ENCODE data around the gene CEP192.

The CEP192 gene

DNA sequence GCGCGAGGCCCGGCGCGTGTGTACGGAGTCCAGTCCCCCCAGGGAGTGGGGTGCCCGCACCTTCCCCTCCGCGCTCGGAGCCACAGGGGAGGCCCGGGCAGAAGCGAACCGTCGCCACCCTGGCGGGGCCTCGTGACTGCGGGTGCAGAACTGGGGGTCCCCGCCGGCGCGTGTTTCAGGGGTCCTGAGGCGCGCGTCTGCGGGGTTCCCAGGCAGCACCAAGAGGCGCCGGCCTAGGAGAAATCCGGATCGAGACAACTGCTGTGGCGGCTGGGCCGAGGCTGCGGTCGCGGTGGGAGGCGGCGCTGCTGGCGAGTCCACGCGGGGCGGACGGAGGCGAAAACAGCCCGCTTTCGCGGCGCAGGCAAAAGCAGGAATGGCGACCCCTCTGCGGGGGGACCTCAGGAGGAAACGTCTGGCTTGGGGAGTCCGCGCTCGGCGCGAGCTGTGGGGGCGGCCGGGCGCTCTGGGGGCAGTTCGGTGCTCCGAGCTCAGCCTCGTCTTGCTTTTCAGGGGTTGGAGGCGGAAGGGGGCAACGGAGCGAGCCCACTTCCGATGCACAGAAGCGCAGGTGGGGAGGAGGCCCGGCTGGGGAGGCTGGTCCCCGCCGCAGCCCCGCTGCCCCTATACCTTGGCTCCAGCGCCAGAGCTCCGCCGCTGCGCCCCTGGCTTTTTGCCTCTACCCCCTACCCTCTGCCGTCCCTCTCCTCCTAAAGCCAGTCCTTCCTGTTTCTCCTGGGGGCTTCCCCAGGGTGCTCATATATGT, 145.9 kb downstream of the CEP192 start:
- Histone ChIP-seq H3K27me3 (replicated peaks; ENCODE audit: control insufficient read depth, insufficient read depth, low read length) (no peaks in the 10 kb centered on the region), H3K4me3 (ENCODE audit: low read length) (peak overlapping the region; percentile 90), H3K36me3 (ENCODE audit: control insufficient read depth, insufficient read depth, low read length, severe bottlenecking) (no peaks in the 10 kb centered on the region), H3K9me3 (ENCODE audit: control insufficient read depth, low read length) (no peaks in the 10 kb centered on the region), H3K4me1 (ENCODE audit: control insufficient read depth, insufficient read depth, low read length) (peaks cover 10% of the 10 kb centered on the region), H3K9ac (ENCODE audit: low read length) (peak overlapping the region; percentile 90)
- peak; percentile 63 for DNase-seq (ENCODE audit: low read depth)

GRCh38 chr18:13137670-13138419, 146.7 kb downstream of the CEP192 start:
- H3K4me3 ChIP-seq (ENCODE audit: low read length), result peak overlapping the region; percentile 90
- DNase-seq (ENCODE audit: low read depth), result no peak
- H3K4me1 ChIP-seq (ENCODE audit: control insufficient read depth, insufficient read depth, low read length), result peaks cover 10% of the 10 kb centered on the region
- H3K36me3 ChIP-seq (ENCODE audit: control insufficient read depth, insufficient read depth, low read length, severe bottlenecking), result no peaks in the 10 kb centered on the region
- H3K9ac ChIP-seq (ENCODE audit: low read length), result peak overlapping the region; percentile 90
- no peaks in the 10 kb centered on the region for H3K27me3 ChIP-seq (replicated peaks; ENCODE audit: control insufficient read depth, insufficient read depth, low read length)
- H3K9me3 ChIP-seq (ENCODE audit: control insufficient read depth, low read length), result no peaks in the 10 kb centered on the region

GRCh38 chr18:13138420-13139139, 147.4 kb downstream of the CEP192 start:
- DNase-seq (ENCODE audit: low read depth), result no peak
- peak overlapping the region; percentile 90 for H3K9ac ChIP-seq (ENCODE audit: low read length)
- no peaks in the 10 kb centered on the region for H3K27me3 ChIP-seq (replicated peaks; ENCODE audit: control insufficient read depth, insufficient read depth, low read length)
- H3K4me1 ChIP-seq (ENCODE audit: control insufficient read depth, insufficient read depth, low read length), result peaks cover 10% of the 10 kb centered on the region
- H3K4me3 ChIP-seq (ENCODE audit: low read length), result peak overlapping the region; percentile 90
- H3K36me3 ChIP-seq (ENCODE audit: control insufficient read depth, insufficient read depth, low read length, severe bottlenecking), result no peaks in the 10 kb centered on the region
- peaks cover 2% of the 10 kb centered on the region for H3K9me3 ChIP-seq (ENCODE audit: control insufficient read depth, low read length)

DNA sequence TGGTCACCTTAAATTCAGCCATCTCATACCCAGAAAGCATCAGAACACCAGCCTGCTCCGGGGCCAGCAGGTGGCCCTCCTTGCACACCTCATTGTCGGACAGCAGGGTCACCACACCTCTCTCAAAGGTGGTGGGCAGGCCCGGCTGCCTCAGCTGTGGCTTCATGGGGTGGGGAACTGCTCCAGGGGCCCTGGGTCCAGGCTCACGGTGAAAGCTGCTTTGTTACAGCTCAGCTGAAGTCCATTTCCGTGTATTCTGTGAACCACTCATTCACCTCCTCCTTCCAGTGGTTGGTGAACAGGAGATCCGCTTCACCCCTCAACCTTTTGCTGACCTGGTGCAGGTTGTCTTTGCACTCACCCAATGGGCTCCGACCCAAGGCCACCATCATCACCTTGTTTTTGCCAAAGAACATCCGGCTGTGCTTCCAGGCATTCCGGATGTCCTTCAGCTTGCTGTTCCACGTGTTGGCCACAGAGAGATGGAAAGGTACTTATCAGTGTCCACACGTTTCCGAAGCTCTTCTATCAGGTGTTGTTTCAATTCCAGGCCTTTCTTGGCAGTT, 148.8 kb downstream of the CEP192 start:
- no peak overlapping the region for H3K9ac ChIP-seq (ENCODE audit: low read length)
- H3K4me3 ChIP-seq (ENCODE audit: low read length), result no peak overlapping the region

GRCh38 chr18:13141209-13141608, 150.0 kb downstream of the CEP192 start:
- peaks cover 19% of the 10 kb centered on the region for H3K9me3 ChIP-seq (ENCODE audit: control insufficient read depth, low read length)
- H3K4me3 ChIP-seq (ENCODE audit: low read length), result no peak overlapping the region
- DNase-seq (ENCODE audit: low read depth), result no peak
- H3K4me1 ChIP-seq (ENCODE audit: control insufficient read depth, insufficient read depth, low read length), result peaks cover 7% of the 10 kb centered on the region
- no peaks in the 10 kb centered on the region for H3K27me3 ChIP-seq (replicated peaks; ENCODE audit: control insufficient read depth, insufficient read depth, low read length)
- no peak overlapping the region for H3K9ac ChIP-seq (ENCODE audit: low read length)
- no peaks in the 10 kb centered on the region for H3K36me3 ChIP-seq (ENCODE audit: control insufficient read depth, insufficient read depth, low read length, severe bottlenecking)

More for the DNA sequence above, 148.8 kb downstream of the CEP192 start:
- Histone ChIP-seq H3K9me3 (ENCODE audit: control insufficient read depth, low read length) (peaks cover 16% of the 10 kb centered on the region), H3K36me3 (ENCODE audit: control insufficient read depth, insufficient read depth, low read length, severe bottlenecking) (no peaks in the 10 kb centered on the region), H3K27me3 (replicated peaks; ENCODE audit: control insufficient read depth, insufficient read depth, low read length) (no peaks in the 10 kb centered on the region), H3K4me1 (ENCODE audit: control insufficient read depth, insufficient read depth, low read length) (peaks cover 10% of the 10 kb centered on the region)
- no peak for DNase-seq (ENCODE audit: low read depth)

- no peak for DNase-seq (ENCODE audit: low read depth)
- H3K4me3 ChIP-seq (ENCODE audit: low read length), result no peak overlapping the region
- H3K36me3 ChIP-seq (ENCODE audit: control insufficient read depth, insufficient read depth, low read length, severe bottlenecking), result no peaks in the 10 kb centered on the region
- no peak overlapping the region for H3K9ac ChIP-seq (ENCODE audit: low read length)
- peaks cover 19% of the 10 kb centered on the region for H3K9me3 ChIP-seq (ENCODE audit: control insufficient read depth, low read length)
- peaks cover 3% of the 10 kb centered on the region for H3K4me1 ChIP-seq (ENCODE audit: control insufficient read depth, insufficient read depth, low read length)
- no peaks in the 10 kb centered on the region for H3K27me3 ChIP-seq (replicated peaks; ENCODE audit: control insufficient read depth, insufficient read depth, low read length)
Measured at GRCh38 chr18:13145636-13146190, 154.6 kb downstream of the CEP192 start.

GRCh38 chr18:13147130-13147529, 156.0 kb downstream of the CEP192 start:
- Histone ChIP-seq H3K9me3 (ENCODE audit: control insufficient read depth, low read length) (peaks cover 19% of the 10 kb centered on the region), H3K27me3 (replicated peaks; ENCODE audit: control insufficient read depth, insufficient read depth, low read length) (no peaks in the 10 kb centered on the region), H3K4me3 (ENCODE audit: low read length) (peak overlapping the region; percentile 17), H3K4me1 (ENCODE audit: control insufficient read depth, insufficient read depth, low read length) (peaks cover 3% of the 10 kb centered on the region), H3K9ac (ENCODE audit: low read length) (no peak overlapping the region), H3K36me3 (ENCODE audit: control insufficient read depth, insufficient read depth, low read length, severe bottlenecking) (no peaks in the 10 kb centered on the region)
- no peak for DNase-seq (ENCODE audit: low read depth)

DNA sequence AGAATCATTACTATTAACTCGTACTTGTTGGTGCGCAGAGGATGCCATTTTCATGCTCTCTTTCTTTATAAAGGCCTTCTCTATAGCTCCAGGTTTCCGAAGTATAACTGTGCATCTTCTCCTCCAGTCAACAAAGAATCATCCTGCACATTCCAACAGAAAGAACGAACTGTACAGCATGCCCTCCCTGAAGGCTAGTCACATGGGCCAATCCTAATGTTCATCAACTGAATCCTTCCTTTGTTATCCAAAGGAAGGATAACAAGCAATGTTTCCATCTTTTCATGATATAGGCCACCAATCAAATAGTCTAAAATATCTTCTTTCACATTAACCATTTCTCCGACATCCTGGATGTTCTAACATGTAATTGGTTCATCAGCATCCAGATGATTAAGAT, 160.5 kb downstream of the CEP192 start:
- Histone ChIP-seq H3K36me3 (ENCODE audit: control insufficient read depth, insufficient read depth, low read length, severe bottlenecking) (no peaks in the 10 kb centered on the region), H3K9ac (ENCODE audit: low read length) (no peak overlapping the region), H3K9me3 (ENCODE audit: control insufficient read depth, low read length) (peaks cover 15% of the 10 kb centered on the region), H3K4me3 (ENCODE audit: low read length) (no peak overlapping the region), H3K27me3 (replicated peaks; ENCODE audit: control insufficient read depth, insufficient read depth, low read length) (no peaks in the 10 kb centered on the region), H3K4me1 (ENCODE audit: control insufficient read depth, insufficient read depth, low read length) (peaks cover 3% of the 10 kb centered on the region)
- no peak for DNase-seq (ENCODE audit: low read depth)

DNA sequence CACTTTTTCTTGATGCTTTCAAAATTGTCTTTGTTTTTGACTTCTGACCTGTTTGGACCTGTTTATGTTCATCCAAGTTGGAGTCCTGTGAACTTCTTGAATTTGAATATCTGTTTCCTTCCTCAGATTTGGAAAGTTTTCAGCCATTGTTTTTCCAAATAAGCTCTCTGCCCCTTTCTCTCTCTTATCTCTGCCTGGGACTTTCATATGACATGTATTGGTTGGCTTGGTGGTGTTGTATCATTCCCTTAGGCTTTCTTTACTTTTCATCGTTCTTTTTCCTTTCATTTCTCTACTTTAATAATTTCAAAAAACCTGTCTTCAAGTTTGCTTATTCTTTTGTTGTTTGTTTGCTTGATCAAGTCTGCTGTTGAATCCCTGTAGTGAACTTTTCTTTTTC, 167.3 kb downstream of the CEP192 start:
- H3K9me3 ChIP-seq (ENCODE audit: control insufficient read depth, low read length), result peaks cover 31% of the 10 kb centered on the region
- no peak for DNase-seq (ENCODE audit: low read depth)
- H3K27me3 ChIP-seq (replicated peaks; ENCODE audit: control insufficient read depth, insufficient read depth, low read length), result no peaks in the 10 kb centered on the region
- no peak overlapping the region for H3K4me3 ChIP-seq (ENCODE audit: low read length)
- H3K4me1 ChIP-seq (ENCODE audit: control insufficient read depth, insufficient read depth, low read length), result peaks cover 8% of the 10 kb centered on the region
- H3K36me3 ChIP-seq (ENCODE audit: control insufficient read depth, insufficient read depth, low read length, severe bottlenecking), result no peaks in the 10 kb centered on the region
- H3K9ac ChIP-seq (ENCODE audit: low read length), result no peak overlapping the region

DNA sequence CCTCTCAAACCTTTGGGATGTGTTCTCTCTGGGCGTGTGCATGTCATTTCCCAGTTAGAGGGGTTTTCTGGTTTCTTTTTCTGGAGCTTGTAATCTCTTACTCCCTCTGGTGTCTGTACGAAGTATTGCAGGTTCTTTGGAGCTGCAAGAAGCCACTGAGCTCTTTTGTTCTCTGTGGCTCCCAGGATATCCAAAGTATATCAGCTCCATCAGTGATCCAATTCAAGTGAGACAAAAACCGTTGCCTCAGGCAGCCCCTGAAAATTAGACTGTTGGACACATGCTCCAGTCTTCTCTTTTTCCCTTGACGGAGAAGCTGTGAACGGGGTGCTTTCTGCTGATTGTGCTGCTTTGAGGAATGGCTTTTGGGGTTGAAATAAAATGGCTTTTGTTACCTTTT, 168.4 kb downstream of the CEP192 start:
- Histone ChIP-seq H3K4me3 (ENCODE audit: low read length) (no peak overlapping the region), H3K9me3 (ENCODE audit: control insufficient read depth, low read length) (peaks cover 31% of the 10 kb centered on the region), H3K4me1 (ENCODE audit: control insufficient read depth, insufficient read depth, low read length) (peaks cover 16% of the 10 kb centered on the region), H3K36me3 (ENCODE audit: control insufficient read depth, insufficient read depth, low read length, severe bottlenecking) (no peaks in the 10 kb centered on the region), H3K27me3 (replicated peaks; ENCODE audit: control insufficient read depth, insufficient read depth, low read length) (no peaks in the 10 kb centered on the region), H3K9ac (ENCODE audit: low read length) (no peak overlapping the region)
- peak; percentile 87 for DNase-seq (ENCODE audit: low read depth)
